ENCODE measurements around the gene MN1.

Gene MN1

GRCh38 chr22:27799015-27799826, 2.3 kb downstream of the MN1 start:
- DNase-seq = no peak

DNA sequence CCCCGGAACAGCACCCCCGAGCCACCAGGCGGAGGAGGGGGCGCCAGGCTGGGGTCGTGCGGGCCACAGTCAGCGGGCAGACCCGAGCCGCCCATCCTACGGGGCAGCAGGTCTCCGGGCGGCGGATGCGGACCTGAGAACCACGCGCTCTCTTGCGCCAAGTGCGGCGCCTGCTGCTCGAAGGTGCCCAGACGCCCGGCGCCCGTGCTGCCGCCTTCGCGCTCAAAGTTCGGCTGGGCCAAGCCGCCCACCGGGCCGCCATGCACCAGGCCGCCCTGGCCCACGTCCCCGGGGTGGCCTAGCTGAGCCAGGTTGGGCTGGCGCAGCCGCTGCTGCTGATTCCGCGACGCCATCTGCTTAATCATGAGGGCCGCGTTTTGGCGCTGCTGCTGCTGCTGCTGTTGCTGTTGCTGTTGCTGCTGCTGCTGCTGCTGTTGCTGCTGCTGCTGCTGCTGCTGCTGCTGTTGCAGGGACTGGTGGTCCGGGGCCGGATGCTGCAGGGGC, 3.0 kb downstream of the MN1 start:
- DNase-seq = no peak

DNA sequence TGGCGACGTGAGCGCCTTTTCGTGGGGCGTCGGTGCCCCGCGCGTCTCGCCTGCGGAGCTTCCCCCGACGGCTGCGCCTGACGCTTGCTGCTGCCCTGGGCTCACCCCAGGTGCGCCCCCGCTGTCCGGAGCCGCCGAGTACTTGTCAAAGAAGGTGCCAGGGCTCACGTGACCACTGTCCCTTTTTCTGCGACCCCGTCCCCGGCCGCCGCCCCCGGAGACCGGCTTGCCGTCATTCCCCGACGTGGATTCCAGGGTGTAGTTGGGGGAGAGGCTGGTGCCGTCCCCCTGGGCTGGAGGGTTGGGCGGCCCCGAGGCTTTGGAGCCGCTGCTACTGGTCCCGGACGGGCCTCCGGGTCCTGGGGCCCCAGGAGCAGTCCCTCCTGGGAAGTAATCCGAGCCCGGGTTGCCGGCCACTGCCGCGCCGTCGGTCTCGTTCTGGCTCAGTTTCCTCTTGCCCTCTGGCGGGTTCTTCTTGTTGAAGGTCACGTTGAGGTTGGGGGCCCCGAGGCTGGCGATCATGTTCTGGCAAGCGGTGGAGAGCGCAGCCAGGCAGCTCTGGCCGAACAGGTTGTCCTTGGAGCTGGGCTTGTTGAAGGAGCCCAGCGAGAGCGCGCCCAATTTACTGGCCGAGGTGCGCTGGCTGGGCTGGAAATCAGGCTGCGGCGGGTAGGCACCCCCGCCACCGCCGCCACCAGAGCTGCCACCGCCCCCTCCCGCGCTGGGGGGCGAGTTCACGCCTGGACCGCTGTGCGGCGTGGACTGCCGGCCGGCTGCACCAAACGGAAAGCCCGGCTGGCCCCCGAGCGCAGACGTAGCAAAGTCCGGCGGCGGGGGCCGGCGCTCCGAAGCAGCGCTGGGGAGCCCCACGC, 3.8 kb downstream of the MN1 start:
- no peak for DNase-seq

GRCh38 chr22:27796829-27797519, 4.6 kb downstream of the MN1 start:
- no peak for DNase-seq

GRCh38 chr22:27795696-27796517, 5.6 kb downstream of the MN1 start:
- no peak for DNase-seq

GRCh38 chr22:27795053-27795452, 6.5 kb downstream of the MN1 start:
- no peak for DNase-seq

DNA sequence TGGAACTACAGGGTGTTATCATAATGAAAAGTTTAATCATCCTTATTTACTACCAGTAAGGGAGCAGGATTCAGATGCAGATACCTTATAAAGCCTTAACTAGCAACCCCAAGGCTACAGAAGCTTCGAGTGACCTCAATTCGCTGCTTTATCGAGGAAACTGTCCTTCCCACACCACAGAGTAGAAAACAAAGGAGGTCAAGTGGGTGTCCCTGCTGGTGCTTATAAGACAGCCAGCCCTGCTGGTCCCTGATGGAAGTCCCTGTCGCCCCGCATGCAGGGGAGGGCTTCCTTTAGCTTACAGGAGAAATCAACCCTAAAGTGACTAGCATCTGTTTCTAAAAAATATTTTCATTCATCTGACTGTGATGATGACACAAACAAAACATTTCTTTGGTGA, 7.3 kb downstream of the MN1 start:
- DNase-seq = no peak

- no peak for DNase-seq
Measured at GRCh38 chr22:27793576-27793975, 8.0 kb downstream of the MN1 start.

DNA sequence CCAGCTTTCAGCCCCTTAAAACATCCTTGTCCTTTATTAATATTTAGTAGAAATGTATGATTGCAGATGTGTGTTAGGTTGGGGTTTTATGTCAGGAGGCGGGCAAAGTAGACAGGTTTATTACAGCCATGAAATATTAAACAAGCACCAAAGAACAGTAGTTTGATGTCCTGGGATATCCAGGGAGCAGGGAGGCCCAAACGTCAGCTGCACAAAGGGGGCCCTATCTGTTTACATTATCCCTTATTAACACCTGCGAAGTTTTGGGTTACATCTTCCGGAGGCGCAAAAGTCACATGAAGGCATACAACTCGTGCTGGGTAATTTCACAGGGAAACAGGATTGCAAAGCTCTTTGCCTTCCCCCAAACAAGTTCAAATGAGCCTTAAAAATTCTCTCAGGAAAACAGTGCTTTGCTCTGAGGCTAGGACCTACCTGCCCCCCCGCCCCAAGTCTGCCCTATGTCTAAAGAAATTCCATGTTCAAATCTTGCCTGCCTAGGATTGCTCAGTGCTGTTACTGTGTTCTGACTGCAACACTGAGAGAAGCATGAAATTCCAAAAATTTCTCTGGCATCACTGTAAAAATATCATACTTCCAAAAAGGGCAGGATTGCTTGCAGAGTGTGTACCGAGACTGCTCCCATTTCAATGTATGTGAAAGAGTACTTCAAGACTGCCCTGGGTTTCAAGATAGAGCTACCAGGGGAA, 8.9 kb downstream of the MN1 start:
- no peak for DNase-seq

DNA sequence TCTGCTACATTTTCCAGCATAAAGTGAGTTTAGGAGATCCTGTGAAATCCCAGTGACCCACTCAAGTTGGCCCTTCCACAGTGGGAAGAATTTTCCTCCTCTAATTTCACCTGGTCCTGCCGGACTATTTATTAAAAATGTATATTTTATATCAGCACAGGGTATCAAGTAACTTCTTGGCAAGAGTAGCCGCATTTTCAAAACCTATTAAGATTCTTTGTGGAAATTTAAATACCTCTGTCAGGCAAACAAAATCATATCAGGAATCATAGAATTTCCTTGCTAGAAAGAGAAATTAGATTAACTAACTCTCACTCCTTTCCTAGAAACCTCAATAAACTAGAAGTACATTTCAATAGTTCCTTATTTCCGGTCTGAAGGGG, 9.7 kb downstream of the MN1 start:
- DNase-seq = no peak

DNA sequence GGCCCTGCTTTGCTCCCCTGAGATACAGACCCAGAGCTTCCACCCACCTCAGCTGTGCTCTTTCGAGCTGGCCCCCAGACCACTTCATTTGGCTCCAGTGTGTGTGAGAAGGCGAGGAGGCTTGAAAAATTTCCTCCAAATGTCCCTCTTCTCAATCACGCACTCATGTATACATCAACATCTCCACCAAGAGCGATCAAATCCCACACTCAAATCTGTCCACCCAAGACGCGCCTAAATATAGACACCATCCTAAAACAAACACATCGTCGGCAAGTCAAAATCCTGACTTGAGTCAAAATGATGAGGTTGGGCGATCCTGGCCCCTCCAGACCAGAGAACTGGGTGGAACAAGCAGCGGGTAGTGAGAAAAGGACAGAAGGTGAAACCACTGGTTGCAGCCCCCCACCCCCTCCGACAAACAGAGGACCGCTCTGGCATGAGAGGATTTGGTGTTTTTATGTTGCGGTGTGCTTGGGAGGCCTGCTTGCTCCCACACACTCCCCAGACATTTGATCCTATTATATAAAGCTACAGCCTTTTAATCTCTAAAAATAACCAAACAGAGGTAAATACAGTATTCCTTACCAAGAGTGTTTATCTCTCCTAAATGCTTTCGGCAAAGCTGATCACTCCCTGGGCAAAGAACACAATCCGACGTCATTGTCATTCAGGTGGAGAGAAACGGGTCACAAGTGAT, 10.2 kb downstream of the MN1 start:
- no peak for DNase-seq

GRCh38 chr22:27790376-27791158, 11.0 kb downstream of the MN1 start:
- DNase-seq = no peak

DNA sequence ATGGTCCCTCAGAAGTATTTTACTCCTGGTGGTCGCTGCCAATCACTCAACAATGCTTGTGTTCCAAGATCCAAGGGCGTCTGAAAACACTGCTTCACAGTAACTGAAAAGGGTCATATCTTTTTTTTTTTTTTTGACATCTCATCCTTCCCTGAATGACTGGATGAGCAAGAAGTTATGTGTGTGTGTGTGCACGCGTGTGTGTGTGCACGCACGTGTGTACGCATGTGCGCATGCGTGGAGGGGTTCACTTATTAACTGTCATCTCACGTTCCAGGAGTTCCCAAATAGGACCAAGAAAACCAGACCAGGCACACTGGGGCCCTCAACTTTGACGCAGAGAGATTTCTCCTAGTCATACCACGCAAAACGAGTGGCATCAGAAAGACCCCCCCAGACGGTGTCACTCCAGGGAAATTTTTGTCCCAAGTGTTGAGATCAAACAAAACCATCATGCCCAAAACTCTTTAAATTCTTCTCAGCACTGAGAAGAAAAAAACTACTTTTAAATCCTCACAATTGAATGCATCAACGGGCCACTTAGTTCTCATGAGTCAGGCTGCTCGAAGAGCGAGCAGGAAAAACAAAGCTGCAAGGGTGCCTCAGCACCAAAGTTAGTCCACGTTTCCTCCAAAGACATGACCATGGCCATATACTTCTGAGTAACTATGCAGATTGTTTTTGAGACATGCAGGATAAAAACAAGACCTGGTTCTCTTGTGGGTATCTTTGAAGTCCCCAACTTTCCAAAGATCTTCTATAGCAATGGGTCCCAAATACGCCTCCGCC, 12.9 kb downstream of the MN1 start:
- DNase-seq = no peak

- no peak for DNase-seq
Measured at GRCh38 chr22:27786965-27787364, 14.6 kb downstream of the MN1 start.

- no peak for DNase-seq
Measured at GRCh38 chr22:27786291-27786932, 15.1 kb downstream of the MN1 start.

- no peak for DNase-seq
Measured at GRCh38 chr22:27785831-27786230, 15.7 kb downstream of the MN1 start.

DNA sequence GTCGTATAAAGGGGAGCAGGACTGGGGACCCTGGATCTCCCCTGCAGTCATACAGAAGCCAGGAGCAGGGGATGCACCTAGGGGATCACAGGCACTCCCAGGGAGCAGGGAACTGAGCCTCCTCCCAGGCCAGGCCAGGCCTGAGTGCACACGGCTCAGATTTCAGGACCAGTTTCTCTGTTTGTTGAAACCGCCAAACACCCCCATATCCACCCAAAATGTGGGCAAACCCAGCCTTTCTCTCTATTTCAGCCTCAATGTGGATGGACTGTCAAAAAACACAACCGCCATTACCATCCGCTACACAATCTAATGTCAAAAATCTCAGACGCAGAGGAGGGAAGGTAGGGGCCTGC, 17.5 kb downstream of the MN1 start:
- no peak for DNase-seq

DNA sequence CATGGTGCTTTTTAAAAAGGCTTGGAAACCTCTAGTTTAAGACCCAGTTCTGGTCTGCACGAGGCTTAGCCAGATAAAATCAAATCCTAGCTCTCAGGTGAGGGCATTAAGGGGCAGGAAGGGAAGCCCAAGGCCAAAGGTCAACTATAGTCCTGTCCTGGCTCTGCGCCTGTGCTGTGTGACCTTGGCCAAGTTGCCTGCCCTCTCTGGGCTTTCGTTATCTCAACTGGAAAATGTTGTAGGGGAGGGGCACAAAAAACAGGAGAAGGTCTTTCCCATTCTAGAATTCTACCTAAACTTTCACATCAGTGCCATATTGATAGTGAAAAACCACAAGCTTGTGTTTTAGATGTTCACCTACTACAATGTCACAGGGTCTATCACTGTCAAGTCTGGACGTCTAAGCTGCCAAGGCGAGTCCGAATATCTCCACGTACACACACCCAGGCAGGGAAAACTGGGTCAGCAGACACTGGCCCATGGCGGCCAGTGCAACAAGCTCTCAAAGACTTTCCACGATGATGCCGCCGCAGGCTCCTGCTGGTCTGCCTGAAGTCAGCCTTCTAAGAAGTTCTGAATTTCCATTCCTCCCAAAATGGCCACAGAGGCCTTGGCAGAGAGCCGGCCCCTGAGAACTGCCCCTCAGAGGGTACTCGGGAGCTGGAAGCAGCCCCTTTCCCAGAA, 18.0 kb downstream of the MN1 start:
- no peak for DNase-seq

All from activated naive CD4-positive, alpha-beta T cell (primary cell).